Measurements from ENCODE around the gene RIT1.

The RIT1 gene, protein sequence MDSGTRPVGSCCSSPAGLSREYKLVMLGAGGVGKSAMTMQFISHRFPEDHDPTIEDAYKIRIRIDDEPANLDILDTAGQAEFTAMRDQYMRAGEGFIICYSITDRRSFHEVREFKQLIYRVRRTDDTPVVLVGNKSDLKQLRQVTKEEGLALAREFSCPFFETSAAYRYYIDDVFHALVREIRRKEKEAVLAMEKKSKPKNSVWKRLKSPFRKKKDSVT

DNA sequence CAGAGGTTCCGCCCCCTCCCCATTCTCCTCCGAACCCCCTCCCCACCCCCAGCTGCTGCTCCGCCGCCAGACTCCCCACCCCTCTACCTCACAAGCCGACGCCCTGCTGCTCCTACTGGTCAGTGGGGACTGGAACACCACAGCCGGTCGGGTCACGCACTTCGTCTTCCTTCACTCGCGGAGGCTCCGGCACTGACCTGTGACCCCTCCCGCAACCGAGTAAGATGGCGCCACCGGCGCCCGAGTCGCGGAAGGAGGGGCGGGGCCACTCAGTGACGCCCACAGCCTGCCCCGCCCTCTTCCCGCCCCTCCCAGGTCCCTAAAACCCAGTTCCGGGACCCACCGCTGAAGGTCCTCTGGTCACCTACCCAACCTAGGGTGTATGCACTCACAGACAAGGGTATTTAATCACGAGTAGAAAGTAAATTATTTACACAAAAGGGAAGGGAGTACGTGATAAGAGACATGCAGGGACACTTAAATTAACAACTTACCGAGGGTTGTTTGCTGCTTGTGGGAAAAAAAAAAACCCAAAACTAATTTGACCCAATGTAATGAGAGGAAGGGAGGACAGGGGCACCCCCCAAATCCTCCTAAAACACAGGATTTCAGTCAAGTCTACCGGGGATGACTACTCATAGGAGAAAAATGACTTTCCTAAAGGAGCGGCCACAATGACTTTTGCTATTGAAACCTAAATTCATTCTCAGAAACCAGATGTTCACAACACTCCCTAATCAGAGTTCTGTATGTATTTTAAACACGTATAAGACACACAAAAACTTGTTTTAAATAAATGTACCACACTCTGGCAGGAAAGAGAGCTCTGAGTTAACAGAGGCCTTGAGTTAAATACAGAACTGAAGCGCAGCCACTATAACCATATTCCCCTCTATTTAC, at the start of gene RIT1:
Gene RIT1 (minus strand): TSS at position 194 of the 900 bp plus-strand sequence. CDS start 588 bp downstream, outside the sequence.
- peak; percentile 75 to 82 for DNase-seq (ENCODE audit: low read depth in 2 of 2)

DNA sequence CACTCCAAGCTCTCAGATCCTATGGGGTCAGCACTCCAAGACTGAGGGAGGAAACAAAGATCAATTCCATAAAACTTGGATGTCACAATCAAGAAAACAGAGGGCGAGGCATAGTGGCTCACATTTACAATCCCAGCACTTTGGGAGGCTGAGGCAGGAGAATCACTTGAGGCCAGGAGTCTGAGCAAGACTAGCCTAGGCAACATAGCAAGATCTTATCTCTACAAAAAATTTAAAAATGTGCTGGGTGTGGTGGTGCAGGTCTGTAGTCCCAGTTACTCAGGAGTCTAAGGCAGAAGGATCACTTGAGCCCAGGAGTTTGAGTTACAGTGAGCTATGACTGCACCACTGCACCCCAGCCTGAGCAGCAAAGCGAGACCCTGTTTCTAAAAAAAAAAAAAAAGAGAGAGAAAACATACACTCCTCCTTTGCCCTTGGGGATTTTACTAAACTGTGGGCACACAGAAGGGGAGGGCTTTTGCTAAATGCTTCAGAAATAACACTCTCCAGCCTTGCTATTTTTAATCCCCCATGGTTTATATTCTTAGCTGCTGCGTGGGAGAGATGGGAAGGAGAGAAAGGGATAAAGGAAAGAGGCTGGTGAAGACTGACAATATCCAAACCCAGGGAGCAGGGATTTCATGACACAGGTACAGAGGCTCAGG, 49.1 kb upstream of the RIT1 start:
- no peak for DNase-seq (ENCODE audit: low read depth in 2 of 2)

DNA sequence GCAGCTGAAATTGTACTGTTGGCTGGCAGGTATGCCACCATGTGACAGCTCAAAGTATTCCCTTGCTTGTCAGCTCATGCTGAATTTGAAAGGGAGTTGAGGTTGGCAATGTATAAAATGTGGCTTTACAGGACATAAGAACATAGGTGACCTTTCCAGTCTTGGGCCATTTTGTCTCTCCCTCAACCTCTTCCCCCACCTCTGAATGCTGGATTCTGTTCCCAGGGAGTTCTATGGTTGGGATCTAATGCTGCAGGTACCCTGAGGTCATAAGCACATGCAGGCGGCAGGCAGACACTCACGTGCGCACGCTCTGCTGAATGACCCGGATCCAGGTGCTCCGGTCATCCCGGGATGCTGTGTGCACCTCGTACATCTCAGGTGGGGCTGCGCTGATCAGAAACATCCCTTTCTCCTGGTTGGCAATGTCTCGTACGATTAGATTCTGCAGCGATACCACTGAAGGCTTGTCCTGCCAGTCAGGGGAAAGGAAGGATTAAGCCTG, 46.3 kb upstream of the RIT1 start:
- no peak for DNase-seq (ENCODE audit: low read depth in 2 of 2)

DNA sequence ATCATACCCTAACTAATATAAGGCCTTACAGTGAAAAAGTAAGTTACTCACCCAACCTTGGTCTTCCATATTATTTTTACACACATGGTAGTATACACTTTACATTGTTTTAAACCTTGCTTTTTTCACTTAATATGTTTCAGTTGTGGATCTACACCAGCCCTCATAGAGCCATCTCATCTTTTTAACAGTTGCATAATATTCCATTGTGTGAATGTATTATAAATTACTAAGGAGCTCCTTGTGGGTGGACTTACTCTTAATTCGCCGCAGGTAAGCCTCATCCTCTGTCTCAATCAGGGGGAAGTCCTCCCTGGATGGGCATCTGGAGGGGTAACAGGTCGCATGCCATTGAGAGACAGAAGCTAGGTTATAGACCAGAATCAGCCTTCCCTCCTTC, 43.5 kb upstream of the RIT1 start:
- DNase-seq (ENCODE audit: low read depth in 2 of 2), result no peak

DNA sequence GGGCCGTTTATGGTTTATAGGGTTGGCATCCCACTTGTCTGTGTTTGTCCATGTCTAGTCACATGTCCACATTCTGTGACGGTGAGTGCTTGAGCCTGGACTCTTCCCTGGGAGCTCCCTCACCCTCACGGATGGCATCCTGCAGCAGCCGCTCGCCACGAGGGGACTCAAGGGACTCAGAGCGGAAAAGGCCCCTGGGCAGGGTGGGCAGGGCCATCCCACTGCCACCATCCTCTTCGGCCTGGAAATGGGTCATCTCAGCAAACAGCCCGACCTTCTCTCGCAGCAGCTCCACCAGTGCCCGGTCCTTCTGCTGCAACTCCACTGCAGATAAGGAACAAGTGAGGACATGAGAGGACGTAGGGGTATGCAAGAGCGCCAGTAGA, 41.3 kb upstream of the RIT1 start:
- DNase-seq (ENCODE audit: low read depth in 2 of 2), result no peak

DNA sequence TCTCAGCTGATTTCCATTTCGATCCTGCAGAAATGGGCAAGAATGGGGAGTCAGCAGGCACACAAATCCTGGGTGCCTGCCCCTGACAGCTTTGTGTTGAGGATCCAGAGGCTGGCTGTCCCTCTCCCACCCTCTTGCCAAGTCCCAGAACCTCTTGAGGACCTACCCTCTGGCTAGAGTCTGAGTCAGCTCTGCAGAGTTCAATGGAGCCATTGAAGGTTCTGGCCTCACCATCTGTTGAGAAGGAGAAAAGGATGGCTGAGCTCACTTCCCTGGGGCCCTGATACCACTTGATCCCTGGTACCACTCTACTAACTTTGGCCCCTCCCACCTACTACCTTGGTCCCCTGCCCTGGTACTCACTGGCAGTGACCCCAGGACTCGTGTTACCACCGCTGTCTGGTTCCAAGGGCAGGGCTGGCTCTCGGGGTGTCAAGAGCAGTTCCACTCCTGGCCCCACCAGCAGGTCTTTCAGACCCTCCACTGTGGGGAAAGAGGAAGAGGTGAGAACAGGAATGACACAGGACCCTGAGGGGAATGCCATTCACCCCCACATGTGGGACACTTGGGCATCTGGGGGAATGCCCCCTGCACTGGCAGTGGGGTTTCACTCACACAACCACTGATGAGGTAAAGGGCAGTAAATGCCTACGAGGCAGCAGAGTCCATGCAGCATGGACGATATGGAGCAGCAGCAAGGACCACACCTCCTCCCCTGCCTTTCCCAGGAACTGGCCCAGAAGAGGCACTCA, 40.8 kb upstream of the RIT1 start:
- DNase-seq (ENCODE audit: low read depth in 2 of 2), result no peak

DNA sequence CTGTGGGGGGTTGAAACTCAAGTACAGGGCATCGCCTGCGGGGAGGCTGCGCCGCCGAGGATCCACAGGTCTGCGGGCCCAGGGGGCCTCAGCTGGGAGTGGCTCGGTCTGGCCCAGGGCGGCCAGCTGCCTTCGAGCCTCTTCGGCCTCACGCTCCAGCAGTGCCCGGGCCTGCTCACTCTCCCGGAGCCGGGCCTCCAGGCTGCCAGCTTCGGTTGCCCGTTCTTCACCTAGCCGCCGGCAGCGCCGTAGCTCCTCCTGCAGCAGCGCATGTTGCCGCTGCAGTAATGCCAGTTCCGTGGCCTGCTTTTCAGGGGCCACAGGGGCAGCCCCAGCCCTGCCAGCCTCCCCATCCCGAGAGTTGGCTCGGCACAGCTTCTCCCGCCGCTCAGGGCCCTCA, 39.7 kb upstream of the RIT1 start:
- DNase-seq (ENCODE audit: low read depth in 2 of 2), result no peak

DNA sequence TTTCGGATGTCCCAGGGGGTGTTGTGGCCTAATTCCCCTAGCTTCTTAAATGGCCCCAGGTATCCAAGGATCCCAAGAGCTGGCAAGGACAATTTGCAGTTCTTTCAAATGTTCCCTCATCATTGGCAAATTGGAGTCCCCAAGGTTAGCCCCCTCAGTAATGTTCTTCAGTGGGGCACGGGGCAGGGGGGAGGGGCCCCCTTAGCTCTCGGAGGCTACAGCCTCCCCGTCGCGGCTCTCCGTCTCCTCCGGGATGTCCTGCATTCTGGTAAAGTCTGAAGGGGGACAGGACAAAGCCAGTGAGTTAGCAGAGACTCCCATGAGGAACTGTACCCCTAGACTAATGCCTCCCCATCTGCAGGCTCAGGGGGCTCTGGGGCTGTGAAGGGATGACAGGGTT, 36.6 kb upstream of the RIT1 start:
- no peak for DNase-seq (ENCODE audit: low read depth in 2 of 2)

DNA sequence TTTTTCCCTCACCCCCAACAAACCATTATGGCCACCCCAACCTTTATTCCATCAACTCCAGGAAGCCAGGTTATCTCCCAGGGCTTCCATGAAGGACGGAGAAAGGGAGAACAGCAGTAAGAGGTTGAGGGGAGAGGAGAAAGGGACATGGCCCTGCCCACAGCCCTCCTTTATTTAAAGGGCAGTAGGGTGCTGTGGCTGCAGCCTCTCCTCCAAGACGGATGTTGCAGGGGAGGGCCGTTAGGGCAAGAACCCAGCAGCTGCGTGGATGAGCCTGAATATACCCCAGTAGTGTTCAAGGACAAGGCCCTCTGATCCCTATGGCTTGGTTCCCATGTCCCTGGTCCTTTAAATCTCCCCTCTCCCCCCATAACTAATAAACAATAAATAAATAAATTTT, 36.1 kb upstream of the RIT1 start:
- no peak for DNase-seq (ENCODE audit: low read depth in 2 of 2)

DNA sequence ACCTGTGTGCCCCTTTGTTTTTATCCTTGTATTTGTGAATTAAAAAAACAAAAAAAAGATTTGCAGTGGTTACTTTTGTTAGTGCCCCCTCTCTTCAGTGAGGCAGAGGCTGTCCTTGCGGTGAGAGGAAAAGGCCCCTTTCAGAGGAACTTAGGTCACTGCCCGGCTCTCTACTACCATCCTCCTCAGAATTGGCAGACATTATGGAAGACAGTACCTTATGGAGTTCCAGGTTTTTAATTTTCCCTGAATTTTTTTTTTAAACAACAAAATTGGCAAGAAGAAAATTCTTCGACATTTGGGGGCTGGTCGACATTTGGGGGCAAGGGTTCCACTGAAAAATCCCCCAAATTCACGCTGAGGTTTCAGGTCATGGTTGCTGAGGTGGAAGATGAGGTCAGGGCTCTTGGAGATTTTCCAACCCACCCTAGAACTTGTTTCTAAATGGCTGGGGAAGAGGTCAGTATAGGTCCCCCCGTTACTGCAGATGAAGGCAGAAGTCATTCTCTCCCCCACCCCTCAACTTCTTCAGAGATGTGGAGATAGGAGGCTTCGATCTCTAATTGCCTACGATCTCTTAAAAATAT, 35.6 kb upstream of the RIT1 start:
- no peak for DNase-seq (ENCODE audit: low read depth in 2 of 2)

DNA sequence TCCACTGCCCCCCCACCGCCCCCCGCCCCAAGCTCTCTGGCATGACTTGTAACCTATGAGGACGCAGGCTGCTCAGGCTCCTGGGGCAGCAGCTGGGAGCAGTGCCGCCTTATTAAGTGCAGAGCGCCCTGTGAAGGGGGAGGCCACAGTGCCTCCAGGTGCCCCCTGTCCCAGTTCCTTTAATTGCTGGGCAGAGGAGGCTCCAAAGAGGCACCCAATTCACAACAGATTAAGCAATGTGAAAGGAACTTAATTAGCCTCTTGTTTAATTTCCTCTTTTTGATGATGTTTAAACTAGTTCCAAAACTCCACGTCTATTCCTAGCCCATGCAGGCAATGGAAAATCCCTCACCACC, 33.3 kb upstream of the RIT1 start:
- DNase-seq (ENCODE audit: low read depth in 2 of 2), result no peak

DNA sequence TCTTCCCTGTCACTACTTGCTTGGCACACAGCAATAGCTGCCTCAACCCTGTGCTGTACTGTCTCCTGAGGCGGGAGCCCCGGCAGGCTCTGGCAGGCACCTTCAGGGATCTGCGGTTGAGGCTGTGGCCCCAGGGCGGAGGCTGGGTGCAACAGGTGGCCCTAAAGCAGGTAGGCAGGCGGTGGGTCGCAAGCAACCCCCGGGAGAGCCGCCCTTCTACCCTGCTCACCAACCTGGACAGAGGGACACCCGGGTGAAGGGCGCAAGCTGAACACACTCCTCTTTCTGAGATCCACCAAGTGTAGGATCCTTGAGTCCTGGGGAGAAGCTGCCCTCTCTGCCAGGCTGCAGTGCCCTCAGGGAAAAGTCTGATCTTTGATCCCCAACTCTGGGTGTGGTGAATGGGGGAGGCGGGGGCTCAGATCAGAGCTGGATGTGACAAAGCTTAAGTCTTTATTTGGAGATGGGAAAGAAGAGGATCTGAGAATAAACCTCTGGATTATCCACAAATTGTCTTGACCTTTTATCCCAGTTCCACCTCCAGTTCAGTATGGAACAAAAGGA, 31.5 kb upstream of the RIT1 start:
- no peak for DNase-seq (ENCODE audit: low read depth in 2 of 2)

DNA sequence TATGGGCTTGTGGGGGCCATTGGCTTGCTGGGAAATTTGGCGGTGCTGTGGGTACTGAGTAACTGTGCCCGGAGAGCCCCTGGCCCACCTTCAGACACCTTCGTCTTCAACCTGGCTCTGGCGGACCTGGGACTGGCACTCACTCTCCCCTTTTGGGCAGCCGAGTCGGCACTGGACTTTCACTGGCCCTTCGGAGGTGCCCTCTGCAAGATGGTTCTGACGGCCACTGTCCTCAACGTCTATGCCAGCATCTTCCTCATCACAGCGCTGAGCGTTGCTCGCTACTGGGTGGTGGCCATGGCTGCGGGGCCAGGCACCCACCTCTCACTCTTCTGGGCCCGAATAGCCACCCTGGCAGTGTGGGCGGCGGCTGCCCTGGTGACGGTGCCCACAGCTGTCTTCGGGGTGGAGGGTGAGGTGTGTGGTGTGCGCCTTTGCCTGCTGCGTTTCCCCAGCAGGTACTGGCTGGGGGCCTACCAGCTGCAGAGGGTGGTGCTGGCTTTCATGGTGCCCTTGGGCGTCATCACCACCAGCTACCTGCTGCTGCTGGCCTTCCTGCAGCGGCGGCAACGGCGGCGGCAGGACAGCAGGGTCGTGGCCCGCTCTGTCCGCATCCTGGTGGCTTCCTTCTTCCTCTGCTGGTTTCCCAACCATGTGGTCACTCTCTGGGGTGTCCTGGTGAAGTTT, 30.8 kb upstream of the RIT1 start:
- no peak for DNase-seq (ENCODE audit: low read depth in 2 of 2)

DNA sequence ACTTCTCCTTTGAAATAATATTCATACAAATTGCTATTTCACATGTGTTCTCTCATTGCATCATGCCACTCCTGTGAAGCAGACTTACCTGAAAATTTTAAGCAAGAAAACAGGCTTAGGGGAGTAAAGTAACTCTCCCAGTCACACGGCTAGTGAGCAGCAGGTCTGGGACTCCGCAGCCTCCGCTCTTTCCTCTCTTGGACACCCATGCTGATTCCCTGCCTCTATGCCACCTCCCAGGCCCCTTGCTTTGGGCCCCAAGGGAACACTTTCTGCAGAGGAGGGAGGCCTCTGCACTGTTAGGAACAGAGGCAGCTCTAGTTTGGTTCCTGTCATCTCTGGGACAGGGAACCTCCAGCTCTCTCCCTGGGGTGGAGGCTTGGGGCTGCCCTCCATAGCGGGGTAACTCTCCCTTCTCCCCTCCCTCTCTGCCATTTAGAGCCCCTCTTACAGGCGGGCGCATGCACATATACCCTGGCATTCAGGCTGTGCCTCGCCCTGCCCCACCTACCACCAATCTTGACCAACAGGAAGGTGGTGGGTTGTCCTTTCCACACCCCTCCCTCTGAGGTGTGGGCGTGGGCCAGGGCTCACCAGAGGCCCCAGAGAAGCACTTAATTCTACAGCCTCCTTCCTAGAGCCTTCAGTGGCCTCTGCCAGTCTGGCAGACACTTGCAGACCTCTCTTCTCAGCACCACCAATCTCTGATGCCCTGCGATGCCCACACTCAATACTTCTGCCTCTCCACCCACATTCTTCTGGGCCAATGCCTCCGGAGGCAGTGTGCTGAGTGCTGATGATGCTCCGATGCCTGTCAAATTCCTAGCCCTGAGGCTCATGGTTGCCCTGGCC, 30.1 kb upstream of the RIT1 start, which contains the start of gene RXFP4:
Gene RXFP4 (plus strand): TSS at position 646 of the 852 bp plus-strand sequence. CDS start 72 bp downstream, at position 718.
- no peak for DNase-seq (ENCODE audit: low read depth in 2 of 2)

DNA sequence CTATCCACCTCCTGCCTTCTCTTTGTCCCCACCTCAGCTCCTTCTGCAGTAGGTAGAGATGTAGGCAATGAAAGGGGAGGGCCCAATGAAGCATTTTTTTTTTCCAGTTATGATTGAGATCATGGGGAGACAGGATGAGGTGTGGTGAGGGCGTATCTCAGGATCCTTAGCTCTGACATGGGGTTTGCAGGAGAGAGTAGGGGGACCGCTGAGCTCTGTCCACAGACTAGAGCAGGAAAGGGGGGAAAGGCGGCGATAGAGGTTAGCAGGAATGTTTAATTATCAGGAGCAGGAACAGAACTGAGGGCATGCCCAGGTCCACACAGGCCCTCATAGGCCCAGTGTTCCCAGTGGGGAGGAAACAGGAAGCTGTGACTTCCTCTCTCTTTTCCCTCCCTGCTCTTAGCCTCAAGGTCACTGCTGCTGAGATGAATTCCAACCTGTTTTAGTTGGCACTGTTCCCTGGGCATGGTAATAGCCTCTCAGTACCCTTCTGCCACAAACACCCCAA, 29.4 kb upstream of the RIT1 start:
- no peak for DNase-seq (ENCODE audit: low read depth in 2 of 2)

DNA sequence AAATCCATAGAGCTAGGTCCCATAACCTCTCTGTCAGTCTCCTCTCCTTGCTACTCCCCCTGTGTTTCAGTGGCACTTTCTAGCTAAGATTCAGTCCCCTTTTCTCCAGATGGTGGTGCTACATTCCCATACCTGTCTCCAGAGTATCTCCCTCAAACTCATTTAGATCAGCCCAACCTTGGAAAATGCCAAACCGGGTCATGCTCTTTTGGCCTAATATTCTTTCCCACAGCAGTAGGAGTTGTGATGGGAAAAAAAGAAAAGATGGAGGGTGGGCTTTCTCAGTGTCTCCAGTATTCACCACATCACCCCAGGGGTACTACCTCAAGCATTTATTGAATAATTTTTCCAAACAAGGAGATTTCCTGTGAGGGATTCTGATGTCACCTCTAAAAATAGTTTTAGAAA, 27.1 kb upstream of the RIT1 start:
- no peak for DNase-seq (ENCODE audit: low read depth in 2 of 2)

DNA sequence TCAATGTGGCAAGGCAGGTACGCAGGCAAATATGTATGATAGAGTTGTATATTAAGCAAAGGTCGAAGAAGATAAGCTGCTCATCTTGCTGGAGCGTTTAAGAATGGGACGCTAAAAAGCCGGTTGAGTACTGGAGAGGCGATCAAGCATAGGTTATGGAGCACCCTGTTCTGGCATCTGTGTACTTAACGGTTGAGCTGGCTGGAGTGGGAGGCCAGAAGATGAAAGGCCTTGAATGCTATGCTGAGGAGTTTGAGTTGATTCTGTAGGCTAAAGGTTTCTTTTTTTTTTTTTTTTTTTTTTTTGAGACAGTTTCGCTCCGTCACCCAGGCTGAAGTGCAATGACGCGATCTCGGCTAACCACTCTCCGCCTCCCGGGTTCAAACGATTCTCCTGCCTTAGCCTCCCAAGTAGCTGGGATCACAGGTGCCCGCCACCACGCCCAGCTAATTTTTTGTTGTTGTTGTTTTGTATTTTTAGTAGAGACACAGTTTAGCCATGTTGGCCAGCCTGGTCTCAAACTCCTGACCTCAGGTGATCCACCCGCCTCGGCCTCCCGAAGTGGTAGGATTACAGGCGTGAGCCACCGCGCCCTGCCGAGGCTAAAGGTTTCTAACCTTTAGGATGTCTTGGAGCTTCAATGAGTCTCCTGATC, 23.9 kb upstream of the RIT1 start:
- no peak for DNase-seq (ENCODE audit: low read depth in 2 of 2)

DNA sequence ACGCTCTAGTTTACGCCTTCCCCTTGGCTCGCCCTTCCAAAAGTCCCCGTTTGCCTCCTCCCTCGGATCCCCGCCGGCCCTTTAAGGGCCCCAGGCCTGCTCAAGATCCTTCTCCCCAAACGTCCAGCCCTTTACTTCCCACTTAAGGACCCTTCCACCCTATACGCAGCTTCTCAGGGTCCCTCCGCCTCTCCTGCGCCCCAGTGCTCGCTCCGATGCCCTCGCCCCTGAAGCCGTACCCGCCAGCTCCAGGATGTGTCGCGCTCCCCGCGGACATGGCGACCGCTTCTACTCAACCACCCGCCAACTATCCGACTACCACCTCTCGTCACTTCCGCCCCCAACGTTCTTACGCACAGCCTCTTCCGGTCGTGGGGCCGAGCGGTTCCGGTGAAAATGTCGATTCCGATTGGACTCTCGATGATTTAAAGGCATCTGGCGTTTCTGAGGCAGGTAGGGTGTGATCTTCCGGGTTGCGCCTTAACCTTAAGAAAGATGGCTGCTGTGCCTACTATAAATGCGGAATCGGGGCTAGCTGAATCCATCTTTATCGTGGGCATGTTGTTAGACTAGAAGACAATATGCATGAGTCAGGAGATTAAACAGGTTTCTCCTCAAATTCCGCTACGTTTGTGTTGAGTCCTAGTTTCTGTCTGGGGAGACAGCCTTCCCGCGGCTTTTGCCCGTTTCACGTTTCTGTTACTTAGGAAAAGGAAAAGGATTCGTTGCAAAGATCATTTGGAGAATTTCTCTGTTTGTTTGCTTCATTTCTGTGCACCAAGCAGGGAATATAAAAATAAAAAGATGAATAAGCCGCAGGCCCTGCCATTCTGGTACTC, 23.2 kb upstream of the RIT1 start, which contains the start of gene KHDC4:
Gene KHDC4 (minus strand): TSS at position 317 of the 839 bp plus-strand sequence. CDS start 40 bp downstream, at position 277.
- DNase-seq (ENCODE audit: low read depth in 2 of 2), result peak; percentile 80 to 87

Measured in stimulated activated CD4-positive, alpha-beta T cell treated with anti-CD3 and anti-CD28 coated beads, Interleukin-1b, Interleukin-23, amount 100 ng/mL, for 4 hours (primary cell).